Gastrocnemius medialis (tissue), 4 donors: Measurements from ENCODE around the gene CHKA.

Experiments
- POLR2A ChIP-seq, 2 donors: fragments of 450-650 bp; IDR thresholded peaks; one replicate each; pipeline ENCODE4 v1.6.1; 2017; ENCODE audit warnings: antibody characterized with exemption in 2 of 2, mild to moderate bottlenecking in 2 of 2, moderate library complexity in 2 of 2
- TF ChIP-seq, protein P1 (sequence below), 5 experiments: fragments of 450-650 bp in 3 of 5; fragments of 200-600 bp in 2 of 5; sonication (generic) in 2 of 5; IDR thresholded peaks in 4 of 5; conservative IDR thresholded peaks in 1 of 5; 1 replicate in 4 of 5; 2 replicates in 1 of 5; pipeline ENCODE4 v1.5.1; 2016 to 2019; ENCODE audit warnings: antibody characterized with exemption in 5 of 5, mild to moderate bottlenecking in 3 of 5, moderate library complexity in 3 of 5

DNA sequence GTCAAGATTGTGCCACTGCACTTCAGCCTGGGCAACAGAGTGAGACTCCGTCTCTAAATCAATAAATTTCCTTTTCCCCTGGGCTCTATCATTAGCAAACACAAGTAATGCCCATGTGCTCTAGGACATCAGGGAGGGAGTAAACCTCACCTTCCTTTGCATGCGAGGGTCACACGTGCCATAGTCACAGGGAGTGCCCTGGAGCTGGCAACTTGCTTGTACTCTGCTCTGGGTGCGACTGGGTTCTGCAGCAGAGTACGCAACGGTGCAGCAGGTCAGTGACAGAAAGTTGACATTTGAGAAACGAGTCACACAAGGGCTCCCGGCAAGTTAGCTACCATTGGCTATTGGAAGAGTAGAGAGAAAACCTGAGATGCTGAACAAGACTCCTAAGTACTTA lies 32.6 kb upstream of the CHKA start:
- TF ChIP-seq, protein P1, sequence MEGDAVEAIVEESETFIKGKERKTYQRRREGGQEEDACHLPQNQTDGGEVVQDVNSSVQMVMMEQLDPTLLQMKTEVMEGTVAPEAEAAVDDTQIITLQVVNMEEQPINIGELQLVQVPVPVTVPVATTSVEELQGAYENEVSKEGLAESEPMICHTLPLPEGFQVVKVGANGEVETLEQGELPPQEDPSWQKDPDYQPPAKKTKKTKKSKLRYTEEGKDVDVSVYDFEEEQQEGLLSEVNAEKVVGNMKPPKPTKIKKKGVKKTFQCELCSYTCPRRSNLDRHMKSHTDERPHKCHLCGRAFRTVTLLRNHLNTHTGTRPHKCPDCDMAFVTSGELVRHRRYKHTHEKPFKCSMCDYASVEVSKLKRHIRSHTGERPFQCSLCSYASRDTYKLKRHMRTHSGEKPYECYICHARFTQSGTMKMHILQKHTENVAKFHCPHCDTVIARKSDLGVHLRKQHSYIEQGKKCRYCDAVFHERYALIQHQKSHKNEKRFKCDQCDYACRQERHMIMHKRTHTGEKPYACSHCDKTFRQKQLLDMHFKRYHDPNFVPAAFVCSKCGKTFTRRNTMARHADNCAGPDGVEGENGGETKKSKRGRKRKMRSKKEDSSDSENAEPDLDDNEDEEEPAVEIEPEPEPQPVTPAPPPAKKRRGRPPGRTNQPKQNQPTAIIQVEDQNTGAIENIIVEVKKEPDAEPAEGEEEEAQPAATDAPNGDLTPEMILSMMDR (IDR thresholded peaks at IDR 0.05 in 4 of 5, conservative IDR thresholded peaks at IDR 0.05 in 1 of 5): no peak
- TF ChIP-seq POLR2A (IDR thresholded peaks at IDR 0.05): no peak
